HCT116 (cell line): ENCODE data around the gene ARHGEF38.

Source experiments
- EZH2 ChIP-seq: fragments of 200-600 bp; sonication (generic); IDR thresholded peaks from 2 replicates; pipeline ENCODE4 v1.6.1; 2017; ENCODE audit warnings: antibody characterized with exemption, mixed run types
- EZH2phosphoT487 ChIP-seq: fragments of 200-600 bp; IDR thresholded peaks from 2 replicates; pipeline ENCODE4 v1.6.1; 2018; ENCODE audit warnings: antibody characterized with exemption, borderline replicate concordance
- JUND ChIP-seq: IDR thresholded peaks from 2 replicates; pipeline ENCODE4 v1.6.1; 2012
- POLR2A ChIP-seq: IDR thresholded peaks from 2 replicates; pipeline ENCODE4 v1.7.0; 2011; ENCODE audit warnings: borderline replicate concordance; ENCODE audit not compliant: insufficient read depth, insufficient read length; ENCODE audit errors: extremely low read depth
- POLR2AphosphoS5 ChIP-seq: IDR thresholded peaks from 2 replicates; pipeline ENCODE4 v1.6.1; 2011; ENCODE audit warnings: mild to moderate bottlenecking, low read depth, low read length, moderate library complexity
- RAD21 ChIP-seq: IDR thresholded peaks from 2 replicates; pipeline ENCODE4 v1.6.1; 2012; ENCODE audit warnings: low read depth, mild to moderate bottlenecking
- YY1 ChIP-seq: IDR thresholded peaks from 2 replicates; pipeline ENCODE4 v1.6.1; 2011; ENCODE audit warnings: low read length, low read depth, moderate library complexity, mild to moderate bottlenecking; ENCODE audit not compliant: insufficient replicate concordance; ENCODE audit errors: extremely low read depth
- ZNF274 ChIP-seq: fragments of 200-500 bp; sonication (Bioruptor generic); IDR thresholded peaks from 2 replicates; pipeline ENCODE4 v1.6.1; 2014; ENCODE audit warnings: mild to moderate bottlenecking, low read depth, low read length, inconsistent platforms
- TF ChIP-seq, protein P1 (sequence below), 3 experiments: fragments of 200-600 bp in 1 of 3; sonication (generic) in 1 of 3; IDR thresholded peaks in 2 of 3; conservative IDR thresholded peaks in 1 of 3; 2 replicates each; pipeline ENCODE4 v1.5.1; 2012 to 2017; ENCODE audit warnings: low read depth in 2 of 3, low read length in 2 of 3, antibody characterized with exemption in 1 of 3, borderline replicate concordance in 1 of 3, control low read depth in 1 of 3, mild to moderate bottlenecking in 1 of 3, mixed read lengths in 1 of 3, mixed run types in 1 of 3, moderate library complexity in 1 of 3; ENCODE audit not compliant: insufficient read depth in 1 of 3
- TF ChIP-seq, protein P2 (sequence below): IDR thresholded peaks from 2 replicates; pipeline ENCODE4 v1.6.1; 2012
- TF ChIP-seq, protein P3 (sequence below): IDR thresholded peaks from 2 replicates; pipeline ENCODE4 v1.6.1; 2012

DNA sequence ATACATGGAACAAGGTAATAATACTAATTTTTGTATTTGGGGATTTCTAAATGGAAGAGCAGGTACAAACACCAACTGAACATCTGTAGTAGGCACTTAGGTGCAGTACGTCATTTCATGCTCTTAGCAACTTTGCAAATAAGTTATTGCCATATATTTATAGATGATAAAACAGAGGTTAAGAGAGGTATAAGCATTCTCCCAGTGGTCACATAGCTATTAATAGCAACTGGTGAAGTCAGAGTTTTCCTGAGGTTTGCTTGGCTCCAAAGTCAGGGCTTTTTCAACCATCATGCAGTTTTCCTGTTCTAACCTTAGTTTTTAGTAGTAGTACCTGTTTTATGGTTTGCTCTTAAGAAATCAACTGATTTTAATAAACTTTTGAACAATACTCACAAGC, 10.9 kb downstream of the ARHGEF38 start:
- no peak for TF ChIP-seq JUND
- TF ChIP-seq RAD21 = no peak
- no peak for TF ChIP-seq POLR2AphosphoS5
- TF ChIP-seq POLR2A = no peak
- no peak for TF ChIP-seq EZH2phosphoT487
- TF ChIP-seq, protein P1, sequence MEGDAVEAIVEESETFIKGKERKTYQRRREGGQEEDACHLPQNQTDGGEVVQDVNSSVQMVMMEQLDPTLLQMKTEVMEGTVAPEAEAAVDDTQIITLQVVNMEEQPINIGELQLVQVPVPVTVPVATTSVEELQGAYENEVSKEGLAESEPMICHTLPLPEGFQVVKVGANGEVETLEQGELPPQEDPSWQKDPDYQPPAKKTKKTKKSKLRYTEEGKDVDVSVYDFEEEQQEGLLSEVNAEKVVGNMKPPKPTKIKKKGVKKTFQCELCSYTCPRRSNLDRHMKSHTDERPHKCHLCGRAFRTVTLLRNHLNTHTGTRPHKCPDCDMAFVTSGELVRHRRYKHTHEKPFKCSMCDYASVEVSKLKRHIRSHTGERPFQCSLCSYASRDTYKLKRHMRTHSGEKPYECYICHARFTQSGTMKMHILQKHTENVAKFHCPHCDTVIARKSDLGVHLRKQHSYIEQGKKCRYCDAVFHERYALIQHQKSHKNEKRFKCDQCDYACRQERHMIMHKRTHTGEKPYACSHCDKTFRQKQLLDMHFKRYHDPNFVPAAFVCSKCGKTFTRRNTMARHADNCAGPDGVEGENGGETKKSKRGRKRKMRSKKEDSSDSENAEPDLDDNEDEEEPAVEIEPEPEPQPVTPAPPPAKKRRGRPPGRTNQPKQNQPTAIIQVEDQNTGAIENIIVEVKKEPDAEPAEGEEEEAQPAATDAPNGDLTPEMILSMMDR (IDR thresholded peaks at IDR 0.05 in 2 of 3, conservative IDR thresholded peaks at IDR 0.05 in 1 of 3; ENCODE audit: borderline replicate concordance in 1 of 3, insufficient read depth in 1 of 3, low read depth in 2 of 3, low read length in 2 of 3) = no peak
- TF ChIP-seq, protein P2, sequence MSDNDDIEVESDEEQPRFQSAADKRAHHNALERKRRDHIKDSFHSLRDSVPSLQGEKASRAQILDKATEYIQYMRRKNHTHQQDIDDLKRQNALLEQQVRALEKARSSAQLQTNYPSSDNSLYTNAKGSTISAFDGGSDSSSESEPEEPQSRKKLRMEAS = no peak
- no peak for TF ChIP-seq EZH2
- TF ChIP-seq ZNF274 = no peak
- TF ChIP-seq, protein P3, sequence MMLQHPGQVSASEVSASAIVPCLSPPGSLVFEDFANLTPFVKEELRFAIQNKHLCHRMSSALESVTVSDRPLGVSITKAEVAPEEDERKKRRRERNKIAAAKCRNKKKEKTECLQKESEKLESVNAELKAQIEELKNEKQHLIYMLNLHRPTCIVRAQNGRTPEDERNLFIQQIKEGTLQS = no peak
- no peak for TF ChIP-seq YY1
